Fibroblast of skin of left biceps (primary cell): ENCODE results near the gene NPC1.
"Not testable (repeated sequence)": the region's sequence is repeated elsewhere in the genome, so short reads cannot be mapped to it uniquely, and the experiment has no call there.

Experiments used
- DNase-seq, 2 experiments: peaks; one replicate each; pipeline ENCODE4 v3.0.0-alpha.2; 2013; ENCODE audit warnings: low read depth in 2 of 2

The NPC1 gene

GRCh38 chr18:23586249-23587196 is at the start of gene NPC1:
NPC1 (minus strand) TSS chr18:23586506; CDS start chr18:23586343, 163 bp downstream.
- DNase-seq = peak; percentile 78 to 84

DNA sequence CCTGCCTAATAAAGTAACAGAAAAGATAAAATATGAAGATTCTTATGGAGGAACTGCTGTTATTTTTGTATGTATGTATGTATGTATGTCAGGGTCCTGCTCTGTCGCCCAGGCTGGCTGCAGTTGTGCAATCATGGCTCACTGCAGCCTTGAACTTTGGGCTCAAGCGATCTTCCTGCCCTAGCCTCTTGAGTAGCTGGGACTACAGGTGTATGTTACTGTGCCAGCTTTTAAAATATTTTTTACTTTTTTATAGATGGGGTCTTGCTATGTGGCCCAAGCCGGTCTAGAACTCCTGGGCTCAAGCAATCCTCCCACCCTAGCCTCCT is 49.7 kb upstream of the NPC1 start:
- no peak for DNase-seq

DNA sequence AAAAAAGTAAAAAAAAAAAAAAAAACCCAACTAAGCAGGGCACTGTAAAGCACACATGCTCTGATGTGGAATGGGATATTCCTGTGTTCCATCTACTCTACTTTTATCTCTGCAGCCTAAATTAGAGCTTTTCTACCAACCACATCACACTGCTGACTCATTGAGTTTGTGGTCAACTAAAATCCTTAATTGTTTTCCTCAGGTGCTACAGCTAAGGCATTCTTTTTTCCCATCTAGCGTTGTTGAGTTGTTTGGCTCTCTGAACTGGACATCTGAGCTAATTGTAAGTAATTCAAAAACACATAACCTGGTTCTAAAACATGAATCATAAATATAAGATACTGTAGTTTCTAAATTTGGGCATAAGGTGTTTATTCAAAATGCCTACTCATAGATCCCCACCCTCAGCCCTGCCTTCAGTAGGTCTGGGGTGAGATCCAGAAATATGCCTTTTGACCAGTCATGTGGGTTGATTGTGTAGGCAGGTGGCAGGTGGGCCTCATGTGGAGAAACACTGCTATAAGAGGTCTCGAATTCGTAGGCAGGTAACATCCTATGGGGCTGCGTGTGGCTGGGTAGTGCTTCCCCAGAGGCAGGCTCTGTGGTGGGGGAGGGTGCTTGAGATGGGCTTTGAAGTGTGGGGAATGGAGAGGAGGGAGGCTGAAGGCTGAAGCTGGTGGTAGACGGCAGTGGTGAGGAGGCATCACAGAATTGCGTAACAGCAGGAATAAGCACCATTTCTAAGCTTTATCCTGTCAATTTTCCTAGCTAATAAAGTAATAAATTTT is 49.2 kb upstream of the NPC1 start:
- no peak for DNase-seq

DNA sequence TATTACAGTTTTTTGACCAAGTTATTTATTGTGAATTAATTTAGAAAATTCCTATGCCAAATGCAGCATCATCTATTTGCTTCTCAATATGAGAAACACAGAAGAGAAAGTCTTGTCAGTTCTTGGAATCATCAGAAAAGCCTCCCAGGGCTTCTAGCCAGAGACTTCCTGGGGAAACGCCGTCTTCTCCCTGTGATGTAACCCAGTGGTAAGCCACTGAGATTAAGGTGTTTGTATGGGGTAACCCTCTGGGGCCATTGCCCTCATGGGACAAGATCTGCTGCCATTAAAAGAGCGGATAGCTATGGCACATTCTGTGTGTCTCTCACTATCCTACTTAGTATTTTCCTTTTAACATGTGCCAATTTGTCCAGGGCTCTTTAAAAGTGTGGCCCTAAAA is 48.4 kb upstream of the NPC1 start:
- no peak for DNase-seq

GRCh38 chr18:23632615-23633014 is 46.3 kb upstream of the NPC1 start:
- no peak for DNase-seq

GRCh38 chr18:23631746-23632145 is 45.4 kb upstream of the NPC1 start:
- DNase-seq = no peak

GRCh38 chr18:23631312-23631711 is 45.0 kb upstream of the NPC1 start:
- no peak for DNase-seq

DNA sequence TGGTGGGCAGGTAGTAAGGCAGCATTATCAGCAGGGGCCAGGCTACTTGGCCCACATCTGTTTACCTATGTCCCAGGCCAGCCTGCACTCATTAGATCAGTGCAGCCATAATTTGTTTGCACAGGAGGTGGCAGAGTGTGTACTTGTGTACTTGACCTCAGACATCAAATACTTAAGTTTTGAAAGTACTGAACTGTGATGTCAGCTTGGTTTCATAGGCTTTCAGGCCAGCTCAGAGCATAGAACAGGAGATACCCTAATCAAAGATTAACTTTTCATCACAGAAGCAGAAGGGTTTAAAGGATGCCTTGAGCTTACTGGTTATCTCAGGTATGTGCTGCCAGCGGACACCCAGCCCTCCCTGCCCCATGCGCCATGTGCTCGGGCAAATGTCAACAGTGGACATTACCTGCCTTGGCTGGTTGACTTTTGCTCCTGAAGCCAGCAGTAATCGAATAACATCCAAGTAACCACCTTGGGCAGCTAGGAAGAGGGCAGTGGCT is 43.2 kb upstream of the NPC1 start:
- DNase-seq = no peak

GRCh38 chr18:23627970-23628369 is 41.7 kb upstream of the NPC1 start:
- DNase-seq = no peak

DNA sequence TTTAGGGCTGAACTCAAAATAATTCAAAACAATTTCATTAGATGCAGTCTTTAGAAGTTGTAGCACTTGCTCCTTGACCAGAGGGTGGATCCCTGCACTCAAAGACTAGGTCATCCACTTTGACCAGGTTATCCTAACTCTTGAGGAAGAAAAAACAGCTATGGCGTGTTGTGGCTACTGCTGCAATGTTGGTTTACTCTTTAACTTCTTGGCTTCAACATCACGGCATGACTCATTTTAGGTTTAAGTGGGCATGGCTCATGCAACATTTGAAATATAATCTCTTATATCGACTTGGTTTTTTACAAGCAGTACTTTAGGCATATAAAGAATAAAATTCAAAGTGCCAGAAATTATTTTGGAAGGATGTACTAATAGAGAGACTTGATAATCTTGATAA is 41.0 kb upstream of the NPC1 start:
- DNase-seq = no peak

DNA sequence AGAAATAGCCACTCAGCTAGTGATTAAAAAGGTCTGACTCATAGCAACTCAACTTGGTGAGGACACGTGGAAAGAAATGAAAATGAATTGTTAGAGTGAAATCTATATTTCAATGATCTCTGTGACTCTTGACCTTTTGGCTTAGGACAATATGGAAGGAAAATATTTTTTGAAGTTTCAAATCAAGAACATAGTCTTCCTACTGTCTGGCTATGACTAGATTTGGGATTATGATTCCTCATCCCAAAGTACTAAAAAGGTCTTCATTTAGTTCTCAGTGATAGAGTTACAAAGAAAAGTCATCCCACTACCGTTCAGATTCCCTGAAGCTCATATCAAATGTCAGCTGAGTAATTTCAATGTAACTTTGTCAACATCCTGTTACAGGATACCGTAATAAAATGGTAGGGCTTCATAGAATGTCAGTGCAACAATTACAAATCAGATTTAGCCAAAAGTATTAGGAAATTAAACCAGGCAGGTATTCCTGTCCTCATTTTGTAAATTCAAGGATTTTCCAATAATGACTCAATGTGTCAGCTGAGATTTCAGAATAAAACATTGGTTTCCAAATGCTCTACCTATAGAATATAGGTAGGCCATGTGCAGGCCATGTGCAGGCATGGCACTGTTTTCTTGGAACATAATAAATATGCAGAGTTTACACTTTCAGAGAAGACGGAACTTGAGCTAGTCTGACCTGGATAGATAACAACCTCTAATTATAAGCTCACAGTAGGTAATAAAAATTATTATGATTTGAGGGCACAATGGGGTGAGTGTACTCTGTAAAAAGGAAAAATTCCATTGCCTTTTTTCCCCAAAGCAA is 40.4 kb upstream of the NPC1 start:
- DNase-seq = peak in 1 of 2 experiments; percentile 23

- DNase-seq = no peak
Measured at GRCh38 chr18:23623040-23623439, 36.7 kb upstream of the NPC1 start.

DNA sequence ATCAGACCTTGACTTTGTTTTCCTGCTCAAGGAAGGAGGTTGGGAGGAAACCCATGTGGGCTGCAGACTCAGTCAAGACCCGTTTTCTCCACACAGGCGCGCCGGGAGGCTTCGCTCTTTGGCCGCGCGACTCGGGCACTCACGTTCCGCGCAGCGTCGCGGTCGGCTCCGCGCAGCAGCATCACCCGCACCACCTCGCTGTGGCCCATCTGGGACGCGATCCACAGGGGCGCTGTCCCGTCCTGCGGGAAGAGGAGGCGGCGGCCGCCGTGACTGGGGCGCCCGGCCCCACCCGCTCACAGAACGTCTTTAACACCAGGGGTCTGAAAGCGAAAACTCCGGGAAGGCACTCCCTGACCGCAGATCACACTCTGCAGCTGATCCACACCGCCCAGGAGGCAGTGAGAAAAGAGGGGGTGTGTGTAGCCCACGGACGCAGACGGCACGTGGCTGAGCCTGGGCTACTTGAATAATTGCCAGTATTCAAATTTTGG is 33.1 kb upstream of the NPC1 start:
- DNase-seq = no peak

DNA sequence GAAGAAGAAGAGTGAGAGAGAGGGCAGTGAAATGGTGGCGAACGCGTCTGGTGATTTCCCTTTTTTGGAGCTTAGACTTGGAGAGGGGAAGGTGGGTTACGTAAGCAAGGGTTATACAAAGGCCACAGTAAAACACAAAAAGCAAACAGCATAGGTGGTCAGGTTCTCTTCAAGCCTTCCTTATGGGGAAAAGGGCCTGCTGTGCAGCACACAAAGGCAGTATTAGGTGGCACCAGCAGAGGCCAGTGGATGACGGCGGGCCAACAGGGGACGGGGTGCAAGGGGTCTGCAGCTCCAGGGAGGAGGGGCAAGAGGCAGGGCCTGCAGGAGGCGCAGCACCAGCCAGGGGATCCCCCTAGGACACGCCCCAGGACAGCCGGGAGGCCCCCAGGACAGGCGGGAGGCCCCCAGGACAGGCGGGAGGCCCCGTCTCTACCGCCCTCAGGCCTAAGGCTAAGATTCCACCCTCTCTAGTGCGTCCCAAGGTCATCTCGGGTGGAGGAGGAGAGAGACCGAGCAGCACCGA is 32.6 kb upstream of the NPC1 start:
- DNase-seq = no peak

DNA sequence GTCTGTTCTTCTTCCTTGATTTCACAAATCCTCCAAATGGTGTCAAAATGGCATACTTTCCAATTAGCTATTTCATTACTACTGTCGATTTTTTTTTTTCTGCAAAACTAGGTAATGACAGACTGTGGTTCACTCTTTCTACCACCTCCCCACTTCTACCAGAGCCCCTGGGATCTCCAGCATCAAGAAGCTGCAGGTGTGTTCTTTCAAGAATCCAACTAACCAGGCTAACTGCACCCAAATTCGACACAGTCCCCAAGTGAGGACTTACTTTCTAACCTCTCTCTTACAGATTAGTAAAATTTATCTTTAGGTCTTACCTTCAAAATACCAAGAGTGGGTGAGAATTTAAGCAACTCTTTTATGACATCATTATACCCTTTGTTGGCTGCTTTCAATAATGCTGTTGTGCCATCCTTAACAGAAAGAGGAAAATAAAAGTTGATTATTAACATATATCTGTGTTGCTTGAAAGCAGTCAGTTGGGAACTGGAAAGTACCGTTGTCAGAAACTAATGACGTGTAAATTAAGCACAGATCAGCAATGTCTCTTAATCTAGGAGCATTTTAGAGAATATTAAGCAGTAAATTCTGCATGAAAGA is 31.2 kb upstream of the NPC1 start:
- DNase-seq = no peak

DNA sequence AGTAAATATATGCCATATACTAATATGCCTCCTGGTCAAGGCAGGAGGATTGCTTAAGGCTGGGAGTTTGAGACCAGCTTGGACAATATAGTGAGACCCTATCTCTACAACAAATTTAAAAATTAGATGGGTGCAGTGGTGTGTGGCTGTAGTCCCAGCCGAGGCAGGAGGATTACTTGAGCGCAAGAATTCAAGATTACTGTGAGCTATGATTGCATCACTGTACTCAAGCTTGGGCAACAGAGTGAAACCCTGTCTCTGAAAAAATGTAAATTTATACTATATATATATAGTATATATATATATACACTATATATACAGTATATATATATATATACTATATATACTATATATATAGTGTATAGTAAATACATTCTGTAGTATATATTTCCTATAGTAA is 30.0 kb upstream of the NPC1 start:
- DNase-seq = no peak

DNA sequence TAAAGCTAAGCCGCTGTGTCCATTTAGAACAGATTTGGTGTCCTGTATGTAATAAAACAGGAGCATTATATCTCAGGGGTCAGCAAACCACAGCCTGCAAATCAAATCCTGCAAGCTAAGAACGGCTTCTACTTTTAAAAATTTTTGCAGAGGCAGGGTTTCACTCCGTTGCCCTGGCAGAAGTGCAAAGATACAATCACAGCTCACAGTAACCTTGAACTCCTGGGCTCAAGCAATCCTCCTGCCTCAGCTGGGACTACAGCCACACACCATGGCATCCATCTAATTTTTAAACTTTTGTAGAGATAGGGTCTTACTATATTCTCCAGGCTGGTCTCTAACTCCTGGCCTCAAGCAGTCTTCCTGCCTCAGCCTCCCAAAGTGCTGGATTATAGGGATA is 28.6 kb upstream of the NPC1 start:
- DNase-seq = no peak

- no peak for DNase-seq
Measured at GRCh38 chr18:23614413-23614812, 28.1 kb upstream of the NPC1 start.

GRCh38 chr18:23613091-23613475 is 26.8 kb upstream of the NPC1 start:
- not testable (repeated sequence) for DNase-seq

DNA sequence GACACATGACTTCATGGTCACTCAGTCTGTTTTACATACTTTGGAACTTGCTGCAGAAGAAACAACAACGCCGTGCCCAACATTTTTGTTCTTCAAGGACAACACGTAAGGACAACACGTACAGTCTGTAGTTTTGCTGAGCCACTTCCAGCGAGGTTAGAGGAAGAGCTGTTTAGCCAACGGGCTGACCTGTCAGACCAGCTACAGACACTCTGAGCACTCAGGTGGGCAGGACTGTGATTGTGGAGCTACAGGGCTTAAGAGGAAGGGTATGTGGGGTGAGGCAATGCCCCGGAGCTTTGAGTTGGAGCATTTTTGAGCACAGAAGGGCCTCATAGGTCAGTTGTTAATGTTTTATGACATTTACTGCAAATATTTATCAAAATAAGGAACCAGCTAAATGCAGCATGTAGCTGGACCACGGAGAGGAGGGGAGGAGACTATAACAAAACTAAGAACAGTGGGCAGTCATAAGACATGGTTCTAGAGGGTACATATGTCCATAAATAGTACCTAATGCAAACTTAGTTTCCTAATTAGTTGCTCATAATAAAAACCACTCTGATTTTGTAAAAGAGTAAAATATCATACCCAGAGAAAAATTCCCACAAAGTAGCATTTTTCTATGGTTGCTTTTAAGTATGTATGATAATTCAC is 26.3 kb upstream of the NPC1 start:
- no peak for DNase-seq
